GM18502 (cell line): Measurements from ENCODE around the gene FA2H.
A peak's percentile ranks its signal among the peaks of the same experiment; 100 is the strongest.
"Not testable (repeated sequence)": the region's sequence is repeated elsewhere in the genome, so short reads cannot be mapped to it uniquely, and the experiment has no call there.

Experiments used
- ATAC-seq: cut with Tn5 transposase; IDR thresholded peaks from one replicate; pipeline ENCODE4 v1.9.1; 2021; ENCODE audit warnings: mild to moderate bottlenecking; ENCODE audit not compliant: unreplicated experiment, poor library complexity

Gene FA2H

DNA sequence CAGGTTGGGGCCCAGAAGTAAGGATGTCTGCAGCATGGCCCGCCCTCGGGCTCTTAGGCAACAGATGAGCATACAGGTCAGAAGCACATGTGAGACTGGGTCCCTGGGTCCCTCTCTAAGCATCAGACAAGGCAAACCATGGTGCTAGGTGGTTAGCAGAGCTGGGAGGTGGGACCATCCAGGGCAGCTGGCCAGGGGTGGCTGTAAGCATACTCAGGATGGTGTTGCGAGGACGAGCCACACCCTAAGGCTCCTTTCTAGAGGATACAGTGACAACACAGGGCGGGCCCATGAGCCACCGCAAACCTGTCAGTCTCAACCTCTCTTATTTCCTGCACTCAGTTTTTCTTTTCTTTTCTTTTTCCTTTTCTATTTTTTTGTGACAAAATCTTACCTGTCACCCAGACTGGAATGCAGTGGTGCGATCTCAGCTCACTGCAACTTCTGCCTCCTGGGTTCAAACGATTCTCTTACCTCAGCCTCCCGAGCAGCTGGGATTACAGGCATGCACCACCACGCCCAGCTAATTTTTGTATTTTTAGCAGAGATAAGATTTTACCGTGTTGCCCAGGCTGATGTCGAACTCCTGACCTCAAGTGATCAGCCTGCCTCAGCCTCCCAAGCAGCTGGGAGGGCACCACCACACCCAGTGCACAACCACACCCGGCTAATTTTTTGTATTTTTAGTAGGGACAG, 3.6 kb downstream of the FA2H start:
- no peak for ATAC-seq

DNA sequence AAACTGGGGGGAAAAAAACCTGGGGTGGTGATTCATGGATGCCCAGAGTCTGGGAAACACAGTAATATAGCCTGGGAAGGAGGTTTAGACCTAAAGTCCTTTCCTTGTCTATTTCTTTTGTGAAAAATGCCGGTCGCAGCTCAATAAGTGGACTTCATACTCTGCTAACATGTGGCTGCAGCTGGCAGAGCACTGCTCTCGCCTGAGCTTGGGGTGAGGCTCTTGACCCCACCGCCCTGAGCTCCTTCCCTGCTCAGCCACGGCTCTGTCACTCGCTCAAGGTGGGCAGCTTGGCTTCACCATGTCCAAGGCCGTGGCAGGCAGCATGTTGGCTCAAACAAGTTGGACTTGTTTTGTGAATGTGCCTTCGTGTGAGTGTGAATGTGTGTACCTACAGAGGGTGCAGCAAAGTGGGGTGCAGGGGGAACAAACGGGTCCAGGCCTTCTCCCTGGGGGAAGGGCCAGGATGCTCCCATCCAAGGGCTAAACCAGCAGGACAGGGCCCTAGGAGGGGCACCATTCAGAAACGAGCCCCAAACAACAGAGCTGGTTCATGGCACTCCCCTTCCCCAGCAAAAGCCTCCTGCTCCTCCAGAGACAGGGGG, 4.9 kb downstream of the FA2H start:
- ATAC-seq = no peak

DNA sequence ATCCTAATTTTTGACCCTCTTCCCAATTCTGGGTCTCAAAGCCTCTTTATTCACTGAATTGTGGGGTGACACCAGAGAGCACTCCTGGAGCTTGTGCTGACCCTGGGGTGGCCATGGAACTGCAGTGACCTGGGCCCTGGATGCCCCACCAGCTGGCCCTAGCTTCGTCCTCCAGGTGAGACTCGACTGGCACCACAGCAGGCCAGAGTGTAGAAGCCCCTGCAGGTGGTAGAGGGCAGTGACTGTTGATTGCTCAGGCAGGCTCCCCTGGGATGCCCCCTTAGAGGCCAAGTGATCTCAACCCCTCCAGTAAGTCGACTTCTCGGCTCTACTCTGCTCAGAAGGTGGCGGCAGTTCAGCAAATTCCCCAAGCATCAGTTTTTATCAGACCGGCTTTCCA, 6.4 kb downstream of the FA2H start:
- ATAC-seq = no peak

DNA sequence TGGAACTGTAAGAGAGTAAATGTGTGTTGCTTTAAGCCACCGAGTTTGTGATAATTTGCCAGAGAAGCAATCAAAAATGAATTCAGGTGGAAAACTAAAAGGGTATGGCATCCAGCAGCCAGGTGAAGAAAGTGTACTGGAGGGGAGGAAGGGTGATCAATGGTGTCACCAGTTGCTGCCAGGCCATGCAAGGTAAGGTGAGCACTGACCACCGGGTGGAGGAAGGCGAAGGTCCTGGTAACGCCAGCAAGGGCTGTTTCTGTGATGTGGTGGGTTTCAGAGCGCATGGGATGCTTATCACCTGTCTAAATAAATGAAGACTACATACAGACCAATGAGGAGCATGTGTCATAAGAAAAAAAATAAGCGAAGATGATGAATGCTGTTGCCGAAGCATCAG, 6.9 kb downstream of the FA2H start:
- no peak for ATAC-seq

DNA sequence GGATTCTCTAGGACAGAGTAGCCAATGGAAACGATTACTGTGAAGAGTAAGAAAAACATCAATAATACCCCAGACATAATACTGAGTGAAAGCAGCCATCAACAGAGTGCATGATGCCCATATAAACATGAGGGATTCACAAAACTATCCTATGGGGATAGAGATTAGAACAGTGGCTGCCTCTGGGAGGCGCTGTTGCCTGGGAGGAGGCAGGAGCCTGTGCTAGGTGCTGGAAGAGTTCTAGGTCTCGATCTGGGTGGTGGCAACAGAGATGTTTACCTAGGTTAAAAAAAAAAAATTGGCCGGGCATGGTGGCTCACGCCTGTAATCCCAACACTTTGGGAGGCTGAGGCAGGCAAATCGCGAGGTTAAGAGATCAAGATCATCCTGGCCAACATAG, 7.9 kb downstream of the FA2H start:
- ATAC-seq = no peak

DNA sequence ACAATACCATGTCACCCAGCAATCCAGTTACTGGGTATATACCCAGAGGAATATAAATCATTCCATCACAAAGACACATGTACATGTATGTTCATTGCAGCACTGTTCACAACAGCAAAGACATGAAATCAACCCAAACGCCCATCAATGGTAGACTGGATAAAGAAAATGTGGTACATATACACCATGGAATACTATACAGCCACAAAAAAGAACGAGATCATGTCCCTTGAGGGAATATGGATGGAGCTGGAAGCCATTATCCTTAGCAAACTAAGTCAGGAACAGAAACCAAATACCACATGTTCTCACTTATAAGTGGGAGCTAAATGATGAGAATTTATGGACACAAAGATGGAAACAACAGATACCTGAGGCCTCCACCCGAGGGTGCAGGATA, 10.4 kb downstream of the FA2H start:
- ATAC-seq = not testable (repeated sequence)

DNA sequence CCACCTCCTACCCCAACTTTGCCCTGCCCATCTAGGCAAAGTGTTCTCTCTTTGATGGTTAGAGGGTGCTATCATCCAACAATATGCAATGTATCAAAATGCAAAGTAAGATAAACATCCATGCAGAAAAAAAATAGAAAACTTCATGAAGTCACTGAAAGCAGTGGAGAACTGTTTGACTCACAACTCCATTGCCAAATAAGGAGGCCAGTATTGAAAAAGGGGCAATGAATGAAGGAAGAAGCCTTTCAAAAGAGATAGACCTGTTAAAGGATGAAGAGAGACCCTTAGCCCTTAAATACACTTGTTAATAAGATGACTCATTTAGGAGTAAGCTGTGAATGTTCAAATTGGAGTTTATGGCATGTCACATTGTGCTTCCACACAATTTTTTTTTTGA, 13.0 kb downstream of the FA2H start:
- ATAC-seq = no peak

DNA sequence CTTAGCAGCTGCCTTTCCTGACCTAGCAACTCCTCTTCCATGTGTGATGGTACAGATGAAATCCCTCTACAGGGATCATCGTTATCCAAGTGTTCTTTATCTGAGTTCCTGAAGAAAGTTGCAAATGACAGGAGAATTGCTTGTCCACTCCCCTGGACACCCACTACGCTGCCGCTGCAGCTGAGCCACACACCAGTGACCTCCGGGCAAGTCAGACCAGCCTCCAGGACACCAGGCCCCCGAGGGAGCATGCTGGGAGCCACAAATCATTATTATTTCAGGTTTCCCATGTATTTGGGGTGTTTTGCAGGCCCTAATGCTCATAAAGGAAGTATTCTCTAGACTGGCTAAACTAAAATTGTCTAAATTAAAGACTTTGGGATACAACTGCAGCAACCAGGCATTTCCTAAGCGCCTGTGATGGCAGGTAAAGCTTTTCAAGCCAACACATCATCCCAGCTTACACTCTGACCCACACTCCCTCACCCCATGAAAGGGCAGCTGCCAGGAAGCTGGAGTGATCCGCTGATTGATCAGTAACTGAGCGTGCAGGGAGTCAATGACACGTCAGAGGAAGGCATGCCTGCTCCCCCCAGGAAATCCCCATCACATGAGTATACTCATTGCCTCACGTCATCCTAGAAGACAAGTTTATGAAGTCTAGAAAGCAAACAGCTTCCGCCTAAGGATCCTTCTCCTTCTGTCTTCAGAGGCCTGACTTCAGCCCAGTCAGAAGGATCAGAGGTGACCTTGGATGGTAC, 14.4 kb downstream of the FA2H start:
- ATAC-seq = peak; percentile 66

DNA sequence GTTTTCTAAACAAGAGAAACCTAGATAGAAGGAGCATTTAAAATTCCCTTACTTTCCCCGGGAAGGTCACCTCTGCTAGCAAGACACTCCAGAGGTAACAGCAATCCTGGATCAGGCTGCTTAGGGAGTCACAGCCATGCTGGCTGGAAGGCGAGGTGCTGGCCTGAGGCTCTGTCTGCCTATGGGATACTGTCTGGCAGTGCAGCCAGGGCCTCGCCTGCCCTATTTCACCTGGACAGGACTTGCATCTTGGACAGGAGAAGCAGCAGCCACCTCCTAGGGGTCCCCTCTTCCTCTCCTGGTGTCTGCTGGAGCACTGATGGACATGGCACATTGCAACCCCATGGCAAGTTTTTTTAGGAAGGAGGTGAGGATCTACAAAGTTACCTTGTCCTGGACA, 15.1 kb downstream of the FA2H start:
- no peak for ATAC-seq

DNA sequence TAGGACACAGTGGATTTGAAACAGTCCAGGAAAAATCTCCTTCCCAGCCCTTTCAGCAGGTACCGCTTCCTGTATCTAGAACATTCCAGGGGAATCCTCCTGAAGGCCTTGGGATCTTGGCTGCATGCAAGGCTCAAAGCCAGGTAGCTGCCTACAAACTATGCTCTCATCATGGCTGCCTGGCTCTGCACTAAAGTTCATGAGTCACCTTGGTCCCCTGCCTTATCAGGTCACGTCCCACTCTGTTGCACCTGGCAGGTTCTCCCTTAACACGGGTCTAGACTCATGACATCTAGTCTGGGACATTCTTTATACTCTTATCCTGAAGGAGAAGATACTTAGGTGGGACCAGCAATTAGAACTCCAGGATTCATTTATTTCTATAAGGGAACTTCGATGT, 15.8 kb downstream of the FA2H start:
- no peak for ATAC-seq

DNA sequence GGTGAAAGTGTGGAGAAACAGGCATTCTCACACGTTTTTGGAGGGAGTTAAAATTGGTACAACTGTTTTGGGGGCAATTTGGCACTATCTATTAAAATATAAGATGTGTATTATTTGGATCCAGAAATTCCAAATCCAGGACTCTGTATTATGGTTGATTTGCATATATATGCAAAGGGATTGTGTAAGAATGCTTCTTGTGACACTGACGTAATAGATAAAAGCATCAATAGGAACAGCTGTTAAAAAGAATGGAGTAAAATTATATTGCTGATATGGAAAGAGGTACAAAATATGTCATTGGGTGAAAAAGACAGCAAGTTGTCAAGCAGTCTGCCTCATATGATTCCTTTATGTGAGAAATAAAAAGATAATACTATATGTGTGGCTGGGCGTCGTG, 17.3 kb downstream of the FA2H start:
- no peak for ATAC-seq

DNA sequence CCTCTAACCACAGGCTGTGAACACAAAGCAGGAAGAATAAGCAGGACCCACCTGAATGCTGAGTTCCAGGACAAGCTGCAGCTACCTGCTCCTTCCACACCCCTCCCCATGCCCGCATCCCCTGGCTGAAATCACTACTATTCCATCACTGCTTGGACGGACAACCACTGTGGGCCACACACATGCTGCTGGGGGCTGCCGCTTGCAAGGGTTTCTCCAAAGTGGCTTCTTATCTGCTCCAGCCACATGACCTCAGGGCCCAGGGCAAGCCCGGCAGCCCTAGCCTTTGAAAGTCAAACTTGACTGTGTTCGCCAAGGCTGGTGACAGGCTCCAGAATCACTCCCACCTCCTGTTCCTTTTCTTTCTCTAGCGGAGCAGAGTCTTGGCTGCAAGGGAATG, 18.4 kb downstream of the FA2H start:
- no peak for ATAC-seq

DNA sequence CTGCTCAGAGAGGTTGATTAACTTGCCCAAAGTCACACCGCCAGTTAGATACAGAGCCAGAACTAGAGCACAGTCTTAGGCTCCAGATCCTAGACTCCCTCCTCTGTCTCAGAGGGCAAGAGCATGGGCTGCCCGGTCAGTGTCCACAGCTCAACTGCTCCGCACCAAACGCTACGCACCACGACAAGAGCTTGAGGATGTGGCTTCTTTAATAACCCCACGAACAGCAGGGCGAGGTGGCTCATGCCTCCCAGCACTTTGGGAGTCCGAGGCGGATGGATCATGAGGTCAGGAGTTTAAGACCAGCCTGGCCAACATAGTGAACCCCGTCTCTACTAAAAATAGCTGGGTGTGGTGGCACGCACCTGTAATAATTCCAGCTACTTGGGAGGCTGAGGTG, 21.4 kb downstream of the FA2H start:
- ATAC-seq = no peak

DNA sequence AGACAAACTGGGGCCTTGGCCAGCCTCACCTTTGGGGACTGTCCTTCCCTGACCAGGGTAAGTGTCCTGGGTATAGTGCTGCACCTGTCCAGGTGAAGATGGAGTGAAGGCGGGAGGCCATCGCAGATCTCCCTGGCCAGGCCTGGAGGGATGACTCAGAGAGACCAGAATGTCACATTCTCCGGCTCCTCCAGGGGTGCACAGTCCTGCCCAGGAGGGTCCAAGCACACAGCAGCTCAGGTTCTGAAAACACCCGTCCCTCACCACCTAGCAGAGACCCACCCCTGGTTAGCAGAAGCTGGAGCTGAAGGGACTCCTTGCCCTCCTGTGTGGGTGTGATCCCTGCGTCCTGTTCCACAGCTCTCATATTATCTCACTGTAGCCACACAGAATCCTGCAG, 21.9 kb downstream of the FA2H start:
- no peak for ATAC-seq

DNA sequence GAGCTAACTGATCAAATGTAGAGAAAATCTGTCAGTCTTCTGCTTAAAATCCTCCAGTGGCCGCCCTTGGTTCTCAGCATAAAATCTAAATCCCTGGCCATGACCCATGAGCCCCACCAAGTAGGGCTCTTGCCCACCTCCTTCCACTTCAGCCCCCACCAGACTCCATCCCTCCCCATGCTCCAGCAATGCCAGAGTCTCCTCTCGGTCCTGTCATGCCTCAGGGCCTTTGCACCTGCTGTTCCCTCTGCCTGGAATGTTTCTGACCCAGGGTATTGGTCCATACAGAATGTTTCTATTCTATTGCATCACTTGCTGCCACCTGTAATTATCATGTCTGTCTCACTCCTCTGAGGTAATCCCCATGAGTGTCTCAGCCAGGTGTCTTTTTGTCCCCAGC, 22.4 kb downstream of the FA2H start:
- ATAC-seq = no peak

DNA sequence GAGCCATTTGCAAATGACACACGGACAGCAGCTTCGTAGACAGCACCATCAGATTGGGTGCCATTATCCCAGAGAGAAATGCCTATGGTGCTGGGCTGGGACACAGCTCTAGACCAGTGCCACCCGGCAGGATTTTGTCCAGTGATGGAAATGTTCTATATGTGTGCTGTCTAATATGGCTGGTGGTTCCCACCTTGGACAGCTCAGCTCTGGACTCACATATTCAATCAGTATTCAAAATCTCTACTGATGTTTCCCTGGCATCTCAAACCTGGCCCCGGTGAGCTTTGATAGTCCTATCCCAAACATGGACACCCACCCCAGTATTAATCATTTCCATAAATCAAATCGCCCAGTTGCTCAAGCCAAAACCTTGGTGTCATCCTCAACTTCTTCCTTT, 23.0 kb downstream of the FA2H start:
- ATAC-seq = no peak

DNA sequence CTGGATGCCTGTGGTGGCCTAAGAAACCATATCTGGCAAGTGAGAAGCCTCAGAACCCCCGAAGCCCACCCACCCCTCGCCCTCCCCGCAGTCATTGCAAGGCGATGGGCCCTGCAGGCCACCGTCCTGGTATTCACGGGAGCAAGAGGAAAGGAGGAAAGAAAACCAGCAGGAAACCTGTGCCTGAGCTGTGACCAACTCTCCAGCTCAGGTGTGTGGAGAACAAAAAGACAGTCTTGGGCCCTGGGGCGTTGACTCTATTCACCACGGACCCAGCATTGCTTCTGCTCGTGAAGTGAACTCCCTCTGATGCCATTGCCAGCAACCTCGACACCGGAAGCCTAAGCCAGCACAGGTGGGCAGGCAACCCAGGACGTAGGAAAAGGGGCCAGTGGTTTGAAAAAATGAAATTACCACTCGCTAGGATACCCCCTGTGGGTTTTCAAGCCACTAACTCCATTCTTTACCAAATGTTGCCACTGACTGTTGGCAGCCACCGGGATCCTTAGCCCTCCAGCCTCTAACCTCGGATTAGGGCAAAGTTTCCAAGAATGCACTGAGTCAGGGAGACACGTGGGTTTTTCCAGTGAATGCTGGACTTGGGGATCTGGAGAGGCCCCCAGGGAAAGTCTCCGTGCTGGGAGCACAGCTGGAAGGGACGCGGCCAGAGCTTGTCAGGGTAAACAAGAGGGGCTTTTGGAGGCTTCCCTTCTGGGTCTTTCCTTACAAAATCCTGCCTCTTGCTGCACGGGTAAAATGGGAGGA, 25.1 kb downstream of the FA2H start:
- no peak for ATAC-seq

DNA sequence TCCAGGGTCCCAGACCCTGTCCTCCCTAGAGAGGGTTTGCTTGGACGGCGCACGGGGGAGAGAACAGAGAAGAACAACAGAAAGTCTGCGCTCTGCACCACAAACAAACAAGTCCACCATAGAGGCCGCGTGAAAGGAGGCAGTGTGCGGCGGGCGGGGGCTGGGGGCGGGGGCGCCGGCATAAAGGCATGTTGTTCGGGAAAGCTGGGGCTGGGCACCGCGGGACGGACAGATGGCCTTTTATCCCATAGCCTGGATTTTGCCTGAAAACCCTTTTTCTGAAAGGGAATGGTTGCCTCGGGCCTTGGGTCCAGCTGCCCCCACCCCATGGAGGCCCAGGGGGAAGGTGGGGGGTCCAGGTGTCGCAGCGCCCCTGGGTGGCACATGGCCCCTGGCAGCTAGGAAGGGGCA, 26.0 kb downstream of the FA2H start:
- no peak for ATAC-seq

DNA sequence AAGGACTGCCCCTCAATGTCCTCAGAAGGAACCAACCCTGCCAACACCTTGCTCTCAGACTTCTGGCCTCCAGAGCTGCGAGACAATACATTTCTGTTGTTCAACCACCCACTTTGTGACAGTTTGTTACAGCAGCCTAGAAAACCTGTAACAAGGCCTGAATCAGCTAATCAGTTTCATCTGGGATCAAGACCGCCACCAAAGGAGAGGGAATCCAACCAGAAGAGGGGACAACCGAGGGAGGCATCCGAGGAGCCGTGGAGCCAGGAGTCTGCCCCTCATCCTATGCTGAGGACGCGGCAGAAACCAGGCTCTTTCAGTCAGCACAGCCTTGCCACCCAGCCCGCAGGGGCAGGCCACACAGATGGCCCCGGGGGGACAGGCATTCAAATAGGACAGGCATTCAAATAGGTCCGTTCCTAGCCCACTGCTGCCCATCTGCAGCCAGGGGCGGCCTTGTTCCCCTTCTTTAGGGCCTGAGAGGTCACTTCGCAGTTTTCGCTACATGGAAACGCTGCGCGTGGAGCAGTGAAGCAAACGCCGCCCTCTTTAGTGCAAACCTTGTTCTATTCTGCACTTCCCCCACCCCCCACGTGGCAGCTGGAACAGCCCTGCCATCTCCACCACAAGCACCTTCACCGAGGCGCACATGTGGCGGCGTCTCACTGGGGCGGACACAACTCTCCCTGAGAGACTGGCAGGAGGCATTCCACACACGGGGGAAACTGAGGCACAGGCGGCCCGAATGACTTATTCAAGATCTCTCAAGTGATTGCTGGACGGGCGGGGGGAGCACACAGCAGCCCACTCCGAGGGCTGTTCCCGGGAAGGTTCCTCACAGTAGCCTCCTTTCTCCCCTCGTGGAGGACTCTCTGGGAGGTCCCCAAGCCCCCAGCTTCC, 26.7 kb downstream of the FA2H start:
- ATAC-seq = no peak

DNA sequence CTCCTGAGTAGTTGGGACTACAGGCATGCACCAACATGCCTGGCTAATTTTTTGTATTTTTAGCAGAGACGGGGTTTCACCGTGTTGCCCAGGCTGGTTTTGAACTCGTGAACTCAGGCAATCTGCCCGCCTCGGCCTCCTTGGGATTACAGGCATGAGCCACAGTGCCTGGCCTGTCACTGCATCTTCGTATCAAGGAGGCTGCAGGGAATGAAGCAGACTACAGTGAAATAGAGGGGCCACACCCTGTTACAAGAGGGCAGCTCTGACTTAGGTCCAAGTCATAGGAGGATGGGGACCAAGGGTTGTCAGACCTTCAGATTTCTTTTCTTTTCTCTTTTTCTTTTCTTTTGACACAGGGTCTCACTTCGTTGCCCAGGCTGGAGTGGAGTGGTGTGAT, 28.7 kb downstream of the FA2H start:
- ATAC-seq = no peak
